HEK293 (cell line): Measurements from ENCODE around the gene PDE2A.

Experiments
- CTCF ChIA-PET: fragments of 350-600 bp; formaldehyde crosslinking; extraction: SDS; loops from one replicate; lab custom pipeline; 2021; ENCODE audit warnings: antibody characterized with exemption; lab: Yijun Ruan, JAX
- POLR2A ChIA-PET: fragments of 300-600 bp; formaldehyde crosslinking; extraction: SDS; loops from one replicate; lab custom pipeline; 2020; ENCODE audit warnings: antibody characterized with exemption, inconsistent platforms; lab: Yijun Ruan, JAX
- H3K27ac ChIP-seq: fragments of 200-500 bp; sonication (Bioruptor generic); 2 replicates; pipeline ENCODE4 v1.5.1; 2014; ENCODE audit warnings: low read depth, low read length, control low read depth, inconsistent platforms; ENCODE audit errors: extremely low read depth
- H3K36me3 ChIP-seq, 2 experiments: fragments of 200-500 bp in 1 of 2; sonication (Bioruptor generic) in 1 of 2; 1 replicate in 1 of 2; 2 replicates in 1 of 2; pipeline ENCODE4 v1.5.1; 2014 to 2017; ENCODE audit warnings: inconsistent platforms in 2 of 2, low read length in 2 of 2; ENCODE audit not compliant: control insufficient read depth in 2 of 2, insufficient read depth in 1 of 2
- H3K4me1 ChIP-seq: fragments of 200-500 bp; sonication (Bioruptor generic); 2 replicates; pipeline ENCODE4 v1.5.1; 2014; ENCODE audit warnings: mild to moderate bottlenecking, low read length, inconsistent platforms; ENCODE audit not compliant: control insufficient read depth, insufficient read depth
- H3K4me3 ChIP-seq: 2 replicates; pipeline ENCODE4 v1.5.1; 2011; ENCODE audit warnings: low read depth, mild to moderate bottlenecking, control low read depth, low read length, moderate library complexity
- H3K9me3 ChIP-seq: fragments of 200-500 bp; sonication (Bioruptor generic); 2 replicates; pipeline ENCODE4 v1.5.1; 2014; ENCODE audit warnings: low read depth, low read length, inconsistent platforms; ENCODE audit not compliant: control insufficient read depth, insufficient read depth
- EGR2 ChIP-seq: fragments of 450-650 bp; formaldehyde crosslinking; IDR thresholded peaks from 2 replicates; pipeline ENCODE4 v1.5.1; 2016; ENCODE audit warnings: low read depth, missing biosample characterization, missing genetic modification characterization
- GLI4 ChIP-seq: fragments of 450-650 bp; formaldehyde crosslinking; IDR thresholded peaks from 2 replicates; pipeline ENCODE4 v1.5.1; 2016; ENCODE audit warnings: missing biosample characterization, missing genetic modification characterization
- GLIS1 ChIP-seq: fragments of 450-650 bp; formaldehyde crosslinking; IDR thresholded peaks from 2 replicates; pipeline ENCODE4 v1.5.1; 2016; ENCODE audit warnings: missing biosample characterization, missing genetic modification characterization
- KLF17 ChIP-seq: fragments of 450-650 bp; formaldehyde crosslinking; IDR thresholded peaks from 2 replicates; pipeline ENCODE4 v1.5.1; 2016; ENCODE audit warnings: missing biosample characterization, missing genetic modification characterization
- PRDM10 ChIP-seq: fragments of 450-650 bp; formaldehyde crosslinking; IDR thresholded peaks from 2 replicates; pipeline ENCODE4 v1.5.1; 2016; ENCODE audit warnings: missing biosample characterization, missing genetic modification characterization
- SALL2 ChIP-seq: fragments of 450-650 bp; formaldehyde crosslinking; IDR thresholded peaks from 2 replicates; pipeline ENCODE4 v1.5.0; 2017; ENCODE audit warnings: missing biosample characterization, mild to moderate bottlenecking, missing genetic modification characterization, borderline replicate concordance
- ZBTB20 ChIP-seq: fragments of 450-650 bp; formaldehyde crosslinking; IDR thresholded peaks from 2 replicates; pipeline ENCODE4 v1.5.1; 2016; ENCODE audit warnings: missing biosample characterization, missing genetic modification characterization
- ZBTB21 ChIP-seq: fragments of 450-650 bp; formaldehyde crosslinking; IDR thresholded peaks from 2 replicates; pipeline ENCODE4 v1.5.1; 2017; ENCODE audit warnings: missing biosample characterization, missing genetic modification characterization
- ZBTB26 ChIP-seq: fragments of 450-650 bp; formaldehyde crosslinking; optimal IDR thresholded peaks from 2 replicates; pipeline ENCODE3; 2016; ENCODE audit warnings: missing biosample characterization, mild to moderate bottlenecking, missing genetic modification characterization
- ZBTB48 ChIP-seq: fragments of 450-650 bp; formaldehyde crosslinking; IDR thresholded peaks from 2 replicates; pipeline ENCODE4 v1.5.1; 2016; ENCODE audit warnings: missing biosample characterization, missing genetic modification characterization
- ZBTB6 ChIP-seq: fragments of 450-650 bp; formaldehyde crosslinking; IDR thresholded peaks from 2 replicates; pipeline ENCODE4 v1.5.1; 2017; ENCODE audit warnings: missing biosample characterization, missing genetic modification characterization
- ZFHX2 ChIP-seq: fragments of 450-650 bp; formaldehyde crosslinking; conservative IDR thresholded peaks from 2 replicates; pipeline ENCODE4 v1.5.1; 2016; ENCODE audit warnings: missing biosample characterization, missing genetic modification characterization
- ZNF133 ChIP-seq: fragments of 450-650 bp; formaldehyde crosslinking; IDR thresholded peaks from 2 replicates; pipeline ENCODE4 v1.5.1; 2016; ENCODE audit warnings: missing biosample characterization, missing genetic modification characterization
- ZNF221 ChIP-seq: fragments of 450-650 bp; formaldehyde crosslinking; IDR thresholded peaks from 2 replicates; pipeline ENCODE4 v1.5.1; 2017; ENCODE audit warnings: missing biosample characterization, missing genetic modification characterization, borderline replicate concordance
- ZNF24 ChIP-seq: fragments of 450-650 bp; formaldehyde crosslinking; IDR thresholded peaks from 2 replicates; pipeline ENCODE4 v1.5.1; 2016; ENCODE audit warnings: missing biosample characterization, missing genetic modification characterization
- ZNF341 ChIP-seq: fragments of 450-650 bp; formaldehyde crosslinking; IDR thresholded peaks from 2 replicates; pipeline ENCODE4; 2016; ENCODE audit warnings: low read depth, missing biosample characterization, missing genetic modification characterization
- ZNF350 ChIP-seq: fragments of 450-650 bp; formaldehyde crosslinking; IDR thresholded peaks from 2 replicates; pipeline ENCODE4 v1.5.0; 2017; ENCODE audit warnings: missing biosample characterization, mild to moderate bottlenecking, missing genetic modification characterization
- ZNF426 ChIP-seq: fragments of 450-650 bp; formaldehyde crosslinking; IDR thresholded peaks from 2 replicates; pipeline ENCODE4 v1.5.1; 2017; ENCODE audit warnings: missing biosample characterization, missing genetic modification characterization, mild to moderate bottlenecking, inconsistent platforms, moderate library complexity
- ZNF449 ChIP-seq: fragments of 450-650 bp; formaldehyde crosslinking; IDR thresholded peaks from 2 replicates; pipeline ENCODE4 v1.5.1; 2017; ENCODE audit warnings: missing biosample characterization, mild to moderate bottlenecking, missing genetic modification characterization, moderate library complexity
- ZNF473 ChIP-seq: fragments of 450-650 bp; formaldehyde crosslinking; IDR thresholded peaks from 2 replicates; pipeline ENCODE4 v1.5.1; 2017; ENCODE audit warnings: missing biosample characterization, missing genetic modification characterization
- ZNF514 ChIP-seq: fragments of 450-650 bp; formaldehyde crosslinking; IDR thresholded peaks from 2 replicates; pipeline ENCODE4 v1.5.1; 2016; ENCODE audit warnings: missing biosample characterization, missing genetic modification characterization
- ZNF549 ChIP-seq: fragments of 450-650 bp; IDR thresholded peaks from 2 replicates; pipeline ENCODE4 v1.5.1; 2018; ENCODE audit warnings: missing biosample characterization, missing genetic modification characterization, mild to moderate bottlenecking, inconsistent platforms, moderate library complexity
- ZNF654 ChIP-seq: fragments of 450-650 bp; formaldehyde crosslinking; IDR thresholded peaks from 2 replicates; pipeline ENCODE4 v1.5.1; 2016; ENCODE audit warnings: low read depth, missing biosample characterization, missing genetic modification characterization
- ZNF76 ChIP-seq: fragments of 450-650 bp; formaldehyde crosslinking; IDR thresholded peaks from 2 replicates; pipeline ENCODE4; 2016; ENCODE audit warnings: low read depth, missing biosample characterization, missing genetic modification characterization, borderline replicate concordance
- ZNF792 ChIP-seq: fragments of 450-650 bp; formaldehyde crosslinking; IDR thresholded peaks from 2 replicates; pipeline ENCODE4 v1.5.1; 2016; ENCODE audit warnings: missing biosample characterization, missing genetic modification characterization

PDE2A gene

GRCh38 chr11:72649215-72649976 is 24.8 kb downstream of the PDE2A start:
- no peak overlapping the region for H3K27ac ChIP-seq
- ChIA-PET CTCF (interaction anchor here (1.0 to 1.6 kb wide), 2 partner anchors 178 to 194 kb away, joined by 3 to 8 read pairs; no protein-coding TSS in a partner anchor), POLR2A (no interaction called here)
- no peak overlapping the region for H3K4me3 ChIP-seq
- TF ChIP-seq ZNF449: no peak
- H3K9me3 ChIP-seq: no peaks in the 10 kb centered on the region
- H3K36me3 ChIP-seq: no peaks in the 10 kb centered on the region
- no peaks in the 10 kb centered on the region for H3K4me1 ChIP-seq

- CTCF ChIA-PET: interaction anchor here (0.6 to 1.6 kb wide), 2 partner anchors 177 to 1575 kb away, joined by 3 to 8 read pairs; no protein-coding TSS in a partner anchor
- no peaks in the 10 kb centered on the region for H3K4me1 ChIP-seq
Observed at GRCh38 chr11:72648384-72649136, 25.7 kb downstream of the PDE2A start.

GRCh38 chr11:72647882-72648281 is 26.3 kb downstream of the PDE2A start:
- CTCF ChIA-PET: interaction anchor here (0.6 kb wide), 1 partner anchor 1574 kb away, joined by 3 read pairs; no protein-coding TSS in a partner anchor
- H3K4me1 ChIP-seq: no peaks in the 10 kb centered on the region
- H3K27ac ChIP-seq: no peak overlapping the region
- H3K4me3 ChIP-seq: no peak overlapping the region
- H3K9me3 ChIP-seq: no peaks in the 10 kb centered on the region
- POLR2A ChIA-PET: interaction anchor here (0.6 kb wide), 1 partner anchor 40 kb away, joined by 3 read pairs; no protein-coding TSS in a partner anchor
- H3K36me3 ChIP-seq: no peaks in the 10 kb centered on the region
- TF ChIP-seq ZBTB26 (tag by site-specific recombination) (no peak), ZNF341 (tag by site-specific recombination) (no peak), ZNF549 (tag by site-specific recombination) (no peak), ZNF514 (tag by site-specific recombination) (no peak), ZNF76 (tag by site-specific recombination) (no peak), KLF17 (tag by site-specific recombination) (no peak), ZBTB48 (tag by site-specific recombination) (no peak), SALL2 (tag by site-specific recombination) (no peak), ZNF350 (tag by site-specific recombination) (no peak), ZNF133 (tag by site-specific recombination) (no peak), GLIS1 (tag by site-specific recombination) (no peak), ZNF24 (tag by site-specific recombination) (no peak), PRDM10 (tag by site-specific recombination) (no peak), ZNF792 (no peak)

More at GRCh38 chr11:72648384-72649136, 25.7 kb downstream of the PDE2A start:
- H3K36me3 ChIP-seq: no peaks in the 10 kb centered on the region
- TF ChIP-seq ZFHX2 (tag by site-specific recombination) (peak; percentile 73), ZNF221 (no peak), ZBTB6 (tag by site-specific recombination) (no peak), ZNF654 (tag by site-specific recombination) (no peak), EGR2 (tag by site-specific recombination) (peak; percentile 83), ZNF473 (tag by site-specific recombination) (no peak), GLI4 (tag by site-specific recombination) (0 out of 2 replicates have a peak, but pooled peaks have one; percentile 33), ZBTB20 (tag by site-specific recombination) (no peak), ZBTB21 (tag by site-specific recombination) (no peak), ZNF426 (tag by site-specific recombination) (no peak)
- no peaks in the 10 kb centered on the region for H3K9me3 ChIP-seq
- POLR2A ChIA-PET: no interaction called here
- no peak overlapping the region for H3K4me3 ChIP-seq
- no peak overlapping the region for H3K27ac ChIP-seq
